Measurements from ENCODE around the gene HMCN1.

DNA sequence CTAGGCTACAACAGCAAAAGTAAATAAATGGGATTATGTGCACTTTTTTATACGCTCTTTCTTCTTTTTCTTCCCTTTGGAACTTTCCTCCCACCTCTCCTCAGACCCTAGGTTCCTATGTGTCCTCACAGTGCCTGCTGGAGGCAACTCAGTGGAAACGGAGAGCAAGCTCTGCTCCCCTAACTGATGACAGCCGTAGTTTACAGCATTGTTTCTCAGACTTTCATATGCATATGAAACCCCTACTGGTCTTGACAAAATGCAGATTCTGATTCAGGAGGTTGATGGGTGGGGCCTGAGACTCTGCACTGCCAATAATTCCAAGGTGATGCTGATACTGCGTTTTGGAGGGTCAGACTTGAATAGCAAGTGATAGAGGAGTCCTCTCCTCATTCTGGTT lies 34.3 kb upstream of the HMCN1 start:
- TF ChIP-seq, protein P1, sequence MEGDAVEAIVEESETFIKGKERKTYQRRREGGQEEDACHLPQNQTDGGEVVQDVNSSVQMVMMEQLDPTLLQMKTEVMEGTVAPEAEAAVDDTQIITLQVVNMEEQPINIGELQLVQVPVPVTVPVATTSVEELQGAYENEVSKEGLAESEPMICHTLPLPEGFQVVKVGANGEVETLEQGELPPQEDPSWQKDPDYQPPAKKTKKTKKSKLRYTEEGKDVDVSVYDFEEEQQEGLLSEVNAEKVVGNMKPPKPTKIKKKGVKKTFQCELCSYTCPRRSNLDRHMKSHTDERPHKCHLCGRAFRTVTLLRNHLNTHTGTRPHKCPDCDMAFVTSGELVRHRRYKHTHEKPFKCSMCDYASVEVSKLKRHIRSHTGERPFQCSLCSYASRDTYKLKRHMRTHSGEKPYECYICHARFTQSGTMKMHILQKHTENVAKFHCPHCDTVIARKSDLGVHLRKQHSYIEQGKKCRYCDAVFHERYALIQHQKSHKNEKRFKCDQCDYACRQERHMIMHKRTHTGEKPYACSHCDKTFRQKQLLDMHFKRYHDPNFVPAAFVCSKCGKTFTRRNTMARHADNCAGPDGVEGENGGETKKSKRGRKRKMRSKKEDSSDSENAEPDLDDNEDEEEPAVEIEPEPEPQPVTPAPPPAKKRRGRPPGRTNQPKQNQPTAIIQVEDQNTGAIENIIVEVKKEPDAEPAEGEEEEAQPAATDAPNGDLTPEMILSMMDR (IDR thresholded peaks at IDR 0.05) = no peak
- TF ChIP-seq SIN3A (IDR thresholded peaks at IDR 0.05; ENCODE audit: borderline replicate concordance, insufficient read depth, low read depth, low read length) (no peak), TCF7L2 (IDR thresholded peaks at IDR 0.05; ENCODE audit: low read depth, low read length) (no peak)
- TF ChIP-seq, protein P2, sequence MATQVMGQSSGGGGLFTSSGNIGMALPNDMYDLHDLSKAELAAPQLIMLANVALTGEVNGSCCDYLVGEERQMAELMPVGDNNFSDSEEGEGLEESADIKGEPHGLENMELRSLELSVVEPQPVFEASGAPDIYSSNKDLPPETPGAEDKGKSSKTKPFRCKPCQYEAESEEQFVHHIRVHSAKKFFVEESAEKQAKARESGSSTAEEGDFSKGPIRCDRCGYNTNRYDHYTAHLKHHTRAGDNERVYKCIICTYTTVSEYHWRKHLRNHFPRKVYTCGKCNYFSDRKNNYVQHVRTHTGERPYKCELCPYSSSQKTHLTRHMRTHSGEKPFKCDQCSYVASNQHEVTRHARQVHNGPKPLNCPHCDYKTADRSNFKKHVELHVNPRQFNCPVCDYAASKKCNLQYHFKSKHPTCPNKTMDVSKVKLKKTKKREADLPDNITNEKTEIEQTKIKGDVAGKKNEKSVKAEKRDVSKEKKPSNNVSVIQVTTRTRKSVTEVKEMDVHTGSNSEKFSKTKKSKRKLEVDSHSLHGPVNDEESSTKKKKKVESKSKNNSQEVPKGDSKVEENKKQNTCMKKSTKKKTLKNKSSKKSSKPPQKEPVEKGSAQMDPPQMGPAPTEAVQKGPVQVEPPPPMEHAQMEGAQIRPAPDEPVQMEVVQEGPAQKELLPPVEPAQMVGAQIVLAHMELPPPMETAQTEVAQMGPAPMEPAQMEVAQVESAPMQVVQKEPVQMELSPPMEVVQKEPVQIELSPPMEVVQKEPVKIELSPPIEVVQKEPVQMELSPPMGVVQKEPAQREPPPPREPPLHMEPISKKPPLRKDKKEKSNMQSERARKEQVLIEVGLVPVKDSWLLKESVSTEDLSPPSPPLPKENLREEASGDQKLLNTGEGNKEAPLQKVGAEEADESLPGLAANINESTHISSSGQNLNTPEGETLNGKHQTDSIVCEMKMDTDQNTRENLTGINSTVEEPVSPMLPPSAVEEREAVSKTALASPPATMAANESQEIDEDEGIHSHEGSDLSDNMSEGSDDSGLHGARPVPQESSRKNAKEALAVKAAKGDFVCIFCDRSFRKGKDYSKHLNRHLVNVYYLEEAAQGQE (IDR thresholded peaks at IDR 0.05; ENCODE audit: insufficient read depth in 1 of 2, low read depth in 2 of 2, low read length in 1 of 2) = no peak

Data from Panc1 (cell line).